D341Med (cell line): ENCODE measurements around the gene ZDHHC1.

Source experiments
- DNase-seq: peaks from one replicate; pipeline ENCODE4 v3.0.0; 2012; ENCODE audit warnings: low spot score

Gene ZDHHC1

GRCh38 chr16:67447508-67448076, 31.3 kb upstream of the ZDHHC1 start:
- peak; percentile 66 for DNase-seq

- DNase-seq, result no peak
Observed at GRCh38 chr16:67446968-67447507, 30.8 kb upstream of the ZDHHC1 start.

- DNase-seq, result no peak
Observed at GRCh38 chr16:67445913-67446907, 29.9 kb upstream of the ZDHHC1 start.

GRCh38 chr16:67445441-67445912, 29.2 kb upstream of the ZDHHC1 start:
- DNase-seq, result no peak

GRCh38 chr16:67445126-67445426, 28.8 kb upstream of the ZDHHC1 start:
- DNase-seq, result no peak

- no peak for DNase-seq
Observed at GRCh38 chr16:67444259-67445125, 28.2 kb upstream of the ZDHHC1 start.

GRCh38 chr16:67443265-67443664, 27.0 kb upstream of the ZDHHC1 start:
- no peak for DNase-seq

- no peak for DNase-seq
Observed at GRCh38 chr16:67442581-67443255, 26.4 kb upstream of the ZDHHC1 start.

GRCh38 chr16:67441907-67442306, 25.6 kb upstream of the ZDHHC1 start:
- no peak for DNase-seq

- peak; percentile 77 for DNase-seq
Observed at GRCh38 chr16:67441271-67441753, 25.0 kb upstream of the ZDHHC1 start.

GRCh38 chr16:67438824-67439393, 22.6 kb upstream of the ZDHHC1 start:
- DNase-seq, result no peak

- no peak for DNase-seq
Observed at GRCh38 chr16:67438098-67438791, 22.0 kb upstream of the ZDHHC1 start.

GRCh38 chr16:67437513-67437912, 21.2 kb upstream of the ZDHHC1 start:
- DNase-seq, result no peak

GRCh38 chr16:67436640-67437193, 20.4 kb upstream of the ZDHHC1 start:
- no peak for DNase-seq

GRCh38 chr16:67435758-67436164, 19.5 kb upstream of the ZDHHC1 start:
- DNase-seq, result no peak

GRCh38 chr16:67433131-67433719, 16.9 kb upstream of the ZDHHC1 start:
- no peak for DNase-seq

- DNase-seq, result no peak
Observed at GRCh38 chr16:67432506-67432890, 16.2 kb upstream of the ZDHHC1 start.

GRCh38 chr16:67431775-67432505, 15.7 kb upstream of the ZDHHC1 start:
- no peak for DNase-seq
